HEK293T (cell line): ENCODE data around the gene NFAM1.

Experiments
- BHLHE40 ChIP-seq: fragments of 450-650 bp; IDR thresholded peaks from 2 replicates; pipeline ENCODE4 v1.6.1; 2016; ENCODE audit warnings: mild to moderate bottlenecking, moderate library complexity, borderline replicate concordance
- FOXM1 ChIP-seq: fragments of 450-650 bp; IDR thresholded peaks from 2 replicates; pipeline ENCODE4 v1.6.1; 2017; ENCODE audit warnings: mild to moderate bottlenecking, borderline replicate concordance
- HDGF ChIP-seq: fragments of 450-650 bp; IDR thresholded peaks from 2 replicates; pipeline ENCODE4 v1.6.1; 2017; ENCODE audit warnings: antibody characterized with exemption, borderline replicate concordance
- PKNOX1 ChIP-seq: fragments of 450-650 bp; IDR thresholded peaks from 2 replicates; pipeline ENCODE4 v1.6.1; 2016
- SP1 ChIP-seq: fragments of 450-650 bp; IDR thresholded peaks from 2 replicates; pipeline ENCODE4 v1.6.1; 2017
- SUZ12 ChIP-seq: fragments of 450-650 bp; IDR thresholded peaks from 2 replicates; pipeline ENCODE4 v1.6.1; 2016; ENCODE audit warnings: mild to moderate bottlenecking
- TARDBP ChIP-seq: fragments of 450-650 bp; IDR thresholded peaks from 2 replicates; pipeline ENCODE4 v1.6.1; 2016
- ZNF384 ChIP-seq: fragments of 450-650 bp; IDR thresholded peaks from 2 replicates; pipeline ENCODE4 v1.6.1; 2016

GRCh38 chr22:42379966-42380537 lies 52.2 kb downstream of the NFAM1 start:
- no peak for TF ChIP-seq PKNOX1
- TF ChIP-seq FOXM1: no peak
- TF ChIP-seq SP1: no peak
- no peak for TF ChIP-seq BHLHE40
- no peak for TF ChIP-seq TARDBP
- TF ChIP-seq ZNF384: no peak
- TF ChIP-seq SUZ12: no peak
- TF ChIP-seq HDGF: no peak
